Parathyroid adenoma (tissue), 2 donors: ENCODE measurements around the gene KIN.
A peak's percentile ranks its signal among the peaks of the same experiment; 100 is the strongest.

Source experiments
- H2AFZ ChIP-seq: fragments of 300-600 bp; sonication (generic); one replicate; pipeline ENCODE4 v1.7.0; 2017; ENCODE audit warnings: antibody characterized with exemption, mild to moderate bottlenecking
- H3K27ac ChIP-seq: fragments of 300-600 bp; sonication (generic); one replicate; pipeline ENCODE4 v1.7.0; 2017
- H3K27me3 ChIP-seq: fragments of 300-600 bp; sonication (generic); one replicate; pipeline ENCODE4 v1.7.0; 2017; ENCODE audit warnings: low read length; ENCODE audit not compliant: control insufficient read depth, insufficient read depth
- H3K36me3 ChIP-seq: fragments of 300-600 bp; sonication (generic); one replicate; pipeline ENCODE4 v1.7.0; 2017; ENCODE audit warnings: low read length; ENCODE audit not compliant: control insufficient read depth, insufficient read depth
- H3K4me1 ChIP-seq: fragments of 300-600 bp; sonication (generic); one replicate; pipeline ENCODE4 v1.7.0; 2017; ENCODE audit warnings: control low read depth
- H3K4me2 ChIP-seq: fragments of 300-600 bp; sonication (generic); one replicate; pipeline ENCODE4 v1.7.0; 2017; ENCODE audit warnings: low read length
- H3K4me3 ChIP-seq: fragments of 300-600 bp; sonication (generic); one replicate; pipeline ENCODE4 v1.7.0; 2017; ENCODE audit warnings: low read depth, low read length
- H3K79me2 ChIP-seq: fragments of 300-600 bp; sonication (generic); one replicate; pipeline ENCODE4 v1.7.0; 2017; ENCODE audit warnings: control low read depth
- H3K9ac ChIP-seq: fragments of 300-600 bp; sonication (generic); one replicate; pipeline ENCODE4 v1.7.0; 2017; ENCODE audit warnings: mild to moderate bottlenecking
- H3K9me3 ChIP-seq: fragments of 300-600 bp; sonication (generic); one replicate; pipeline ENCODE4 v1.7.0; 2017; ENCODE audit warnings: low read length; ENCODE audit not compliant: control insufficient read depth
- TF ChIP-seq, protein P1 (sequence below): fragments of 300-600 bp; sonication (generic); IDR thresholded peaks from one replicate; pipeline ENCODE4 v1.7.0; 2017; ENCODE audit warnings: antibody characterized with exemption, mild to moderate bottlenecking
- donor health status: primary hyperparathyroidism.

The KIN gene

DNA sequence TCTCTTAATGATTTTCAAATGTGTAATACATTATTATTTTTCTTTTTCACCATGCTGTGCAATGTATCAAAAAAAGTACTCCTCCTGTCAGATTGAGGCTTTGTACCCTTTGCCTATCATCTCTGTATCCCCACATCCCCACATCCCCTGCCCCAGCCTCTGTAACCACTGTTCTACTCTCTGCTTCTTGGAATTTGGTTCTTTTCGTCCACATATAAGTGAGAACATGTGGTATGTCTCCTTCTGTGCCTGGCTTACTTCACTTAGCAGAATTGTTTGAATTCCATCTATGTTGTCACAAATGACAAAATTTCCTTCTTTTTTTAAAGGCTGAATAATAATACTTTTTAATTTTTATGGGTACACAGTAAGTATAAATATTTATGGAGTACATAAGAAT is 44.3 kb upstream of the KIN start:
- H3K36me3 ChIP-seq: no peaks in the 10 kb centered on the region
- H3K4me1 ChIP-seq: no peaks in the 10 kb centered on the region
- H3K9me3 ChIP-seq: no peaks in the 10 kb centered on the region
- H3K4me2 ChIP-seq: no peak overlapping the region
- H3K27me3 ChIP-seq: no peaks in the 10 kb centered on the region
- H3K9ac ChIP-seq: no peak overlapping the region
- TF ChIP-seq, protein P1, sequence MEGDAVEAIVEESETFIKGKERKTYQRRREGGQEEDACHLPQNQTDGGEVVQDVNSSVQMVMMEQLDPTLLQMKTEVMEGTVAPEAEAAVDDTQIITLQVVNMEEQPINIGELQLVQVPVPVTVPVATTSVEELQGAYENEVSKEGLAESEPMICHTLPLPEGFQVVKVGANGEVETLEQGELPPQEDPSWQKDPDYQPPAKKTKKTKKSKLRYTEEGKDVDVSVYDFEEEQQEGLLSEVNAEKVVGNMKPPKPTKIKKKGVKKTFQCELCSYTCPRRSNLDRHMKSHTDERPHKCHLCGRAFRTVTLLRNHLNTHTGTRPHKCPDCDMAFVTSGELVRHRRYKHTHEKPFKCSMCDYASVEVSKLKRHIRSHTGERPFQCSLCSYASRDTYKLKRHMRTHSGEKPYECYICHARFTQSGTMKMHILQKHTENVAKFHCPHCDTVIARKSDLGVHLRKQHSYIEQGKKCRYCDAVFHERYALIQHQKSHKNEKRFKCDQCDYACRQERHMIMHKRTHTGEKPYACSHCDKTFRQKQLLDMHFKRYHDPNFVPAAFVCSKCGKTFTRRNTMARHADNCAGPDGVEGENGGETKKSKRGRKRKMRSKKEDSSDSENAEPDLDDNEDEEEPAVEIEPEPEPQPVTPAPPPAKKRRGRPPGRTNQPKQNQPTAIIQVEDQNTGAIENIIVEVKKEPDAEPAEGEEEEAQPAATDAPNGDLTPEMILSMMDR: no peak
- H3K4me3 ChIP-seq: no peak overlapping the region
- H3K27ac ChIP-seq: no peak overlapping the region
- peaks cover 61% of the 10 kb centered on the region for H3K79me2 ChIP-seq
- H2AFZ ChIP-seq: no peak overlapping the region

DNA sequence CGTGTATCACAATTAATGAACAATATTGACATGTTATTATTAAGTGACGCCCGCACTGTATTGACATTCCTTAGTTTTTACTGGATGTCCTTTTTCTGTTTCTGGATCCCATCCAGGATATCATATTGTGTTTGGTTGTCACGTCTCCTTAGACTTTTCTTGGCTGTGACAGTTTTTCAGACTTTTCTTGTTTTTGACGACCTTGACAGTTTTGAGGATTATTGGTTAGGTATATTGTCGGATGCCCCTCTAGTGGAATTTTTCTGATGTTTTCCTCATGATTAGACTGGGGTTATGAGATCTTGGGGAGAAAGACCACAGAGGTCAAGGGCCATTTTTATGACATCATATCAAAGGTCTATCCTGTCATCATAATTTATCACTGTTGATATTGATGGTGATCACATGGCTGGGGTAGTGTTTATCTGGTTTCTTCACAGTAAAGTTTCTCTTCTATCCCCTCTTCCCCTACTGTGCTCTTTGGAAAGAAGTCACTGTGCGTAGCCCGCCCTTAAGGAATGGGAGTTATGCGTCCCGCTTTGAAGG is 41.6 kb upstream of the KIN start:
- Histone ChIP-seq H3K79me2 (peaks cover 57% of the 10 kb centered on the region), H3K27ac (no peak overlapping the region), H2AFZ (no peak overlapping the region), H3K4me2 (no peak overlapping the region), H3K4me3 (no peak overlapping the region), H3K36me3 (no peaks in the 10 kb centered on the region), H3K9me3 (no peaks in the 10 kb centered on the region), H3K9ac (no peak overlapping the region), H3K4me1 (no peaks in the 10 kb centered on the region), H3K27me3 (no peaks in the 10 kb centered on the region)
- TF ChIP-seq, protein P1: no peak

DNA sequence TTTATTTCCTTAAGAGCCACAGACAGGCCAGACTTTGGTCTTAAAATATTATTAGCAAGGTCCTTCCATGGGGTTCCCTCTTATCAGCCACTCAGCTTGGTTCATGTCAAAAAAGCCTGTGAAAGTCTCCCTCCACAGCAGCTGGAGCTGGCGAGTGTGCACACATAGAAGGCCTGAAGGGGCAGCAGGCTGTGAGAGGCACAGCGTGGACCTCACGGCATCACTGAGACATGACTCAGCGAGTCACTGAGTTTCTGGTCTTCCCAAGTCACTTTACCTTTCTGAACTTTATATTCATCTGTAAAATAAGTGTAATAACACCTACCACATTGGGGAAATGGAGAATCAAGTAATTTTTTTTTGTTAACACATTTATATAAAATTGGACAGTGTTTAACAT is 39.2 kb upstream of the KIN start:
- Histone ChIP-seq H3K36me3 (no peaks in the 10 kb centered on the region), H3K27ac (no peak overlapping the region), H2AFZ (no peak overlapping the region), H3K9me3 (no peaks in the 10 kb centered on the region), H3K9ac (no peak overlapping the region), H3K4me3 (no peak overlapping the region), H3K4me2 (no peak overlapping the region), H3K79me2 (peaks cover 41% of the 10 kb centered on the region), H3K4me1 (no peaks in the 10 kb centered on the region), H3K27me3 (no peaks in the 10 kb centered on the region)
- TF ChIP-seq, protein P1: no peak

DNA sequence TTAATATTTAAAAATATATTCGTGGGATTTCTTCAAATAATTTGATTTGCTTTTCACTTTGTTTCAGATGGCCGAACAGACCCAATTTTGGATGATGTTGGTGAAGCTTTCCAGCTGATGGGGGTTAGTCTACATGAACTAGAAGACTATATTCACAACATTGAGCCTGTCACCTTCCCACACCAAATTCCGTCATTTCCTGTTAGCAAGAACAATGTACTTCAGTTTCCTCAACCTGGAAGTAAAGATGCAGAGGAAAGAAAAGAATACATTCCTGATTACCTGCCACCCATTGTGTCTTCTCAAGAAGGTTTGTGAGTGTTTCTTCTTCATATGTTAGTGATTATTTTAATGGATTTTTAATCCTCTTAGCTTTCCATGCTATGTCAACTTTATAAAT is 36.5 kb upstream of the KIN start:
- H2AFZ ChIP-seq: no peak overlapping the region
- no peak overlapping the region for H3K27ac ChIP-seq
- H3K4me3 ChIP-seq: no peak overlapping the region
- no peaks in the 10 kb centered on the region for H3K27me3 ChIP-seq
- H3K4me2 ChIP-seq: no peak overlapping the region
- H3K9ac ChIP-seq: no peak overlapping the region
- TF ChIP-seq, protein P1: no peak
- H3K36me3 ChIP-seq: no peaks in the 10 kb centered on the region
- H3K79me2 ChIP-seq: peaks cover 50% of the 10 kb centered on the region
- no peaks in the 10 kb centered on the region for H3K9me3 ChIP-seq
- no peaks in the 10 kb centered on the region for H3K4me1 ChIP-seq

DNA sequence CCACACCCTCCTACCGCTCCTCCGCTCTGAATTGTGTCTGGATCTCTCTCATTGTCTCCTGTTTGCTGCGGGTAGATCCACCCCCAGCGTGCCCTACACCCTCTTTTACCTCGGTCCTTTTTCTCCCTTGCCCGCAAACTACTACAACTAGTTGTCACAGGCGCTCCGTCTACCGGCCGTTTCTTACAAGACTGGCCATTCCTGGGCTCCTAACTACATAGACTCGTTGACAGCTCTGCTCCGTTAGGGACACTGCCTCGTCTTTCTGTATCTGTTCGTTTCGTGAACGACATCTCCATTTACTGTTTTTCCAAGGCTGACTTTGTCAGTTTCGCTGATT is 31.3 kb upstream of the KIN start:
- TF ChIP-seq, protein P1: peak; percentile 40
- Histone ChIP-seq H2AFZ (peak overlapping the region; percentile 80), H3K36me3 (no peaks in the 10 kb centered on the region), H3K27me3 (no peaks in the 10 kb centered on the region), H3K4me2 (peak overlapping the region; percentile 87), H3K9me3 (no peaks in the 10 kb centered on the region), H3K79me2 (peaks cover 23% of the 10 kb centered on the region), H3K9ac (no peak overlapping the region), H3K27ac (peak overlapping the region; percentile 58), H3K4me1 (peaks cover 7% of the 10 kb centered on the region), H3K4me3 (peak overlapping the region; percentile 91)
